Measurements from ENCODE around the gene POLR2L. TPM values are rescaled to one million over a fixed set of nuclear protein-coding genes. Genes with fewer than 3 reads are reported as not detected.

The POLR2L gene
- polyA plus RNA-seq, 1 donor = 87.5 TPM

DNA sequence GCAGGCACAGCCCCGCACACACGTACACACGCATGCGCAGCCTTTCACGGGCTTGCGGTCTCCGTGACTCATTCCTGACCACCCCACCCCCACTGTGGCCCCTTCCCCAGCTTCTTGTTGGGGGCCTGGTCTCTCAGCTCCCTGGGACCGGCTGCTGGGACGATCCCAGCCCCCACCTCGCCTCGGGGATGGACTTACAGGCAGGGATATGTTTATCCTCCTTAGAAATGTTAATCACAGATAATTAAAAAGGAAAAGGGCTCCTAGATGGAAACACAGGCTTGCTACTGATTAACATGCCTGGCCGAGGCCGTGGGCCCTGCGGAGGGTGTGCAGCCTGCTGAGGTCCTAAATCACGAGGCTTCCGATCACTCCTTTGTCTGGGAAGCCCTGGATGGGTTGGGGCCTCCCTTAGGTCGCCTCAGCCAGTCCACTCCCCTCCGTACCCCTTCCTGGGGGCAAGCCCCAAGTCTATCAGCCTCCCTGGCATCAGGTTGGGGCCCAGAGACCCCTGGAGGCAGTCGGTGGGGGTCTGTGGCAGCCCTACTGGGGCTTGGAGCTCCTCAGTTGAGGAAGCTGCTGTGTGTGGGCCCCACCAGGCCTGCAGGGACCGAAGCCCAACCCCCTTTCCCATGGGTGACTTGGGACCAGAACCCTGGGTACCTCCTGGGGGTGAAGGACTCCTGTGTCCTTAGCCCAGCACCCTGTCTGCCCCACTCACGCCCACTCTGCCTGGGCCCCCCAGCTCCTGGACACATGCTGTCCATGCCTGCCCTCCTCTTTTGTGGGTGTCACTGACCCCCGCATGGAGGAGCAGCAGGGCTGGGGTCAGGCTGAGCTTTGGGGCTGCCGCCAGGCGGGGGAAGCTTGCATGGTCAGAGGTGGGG lies 20.9 kb upstream of the POLR2L start:
- Histone ChIP-seq H3K4me3 (ENCODE audit: low read length) (peak overlapping the region; percentile 36), H3K9me3 (ENCODE audit: control insufficient read depth, low read depth, low read length) (peaks cover 4% of the 10 kb centered on the region), H3K27ac (ENCODE audit: low read length) (peak overlapping the region; percentile 63), H3K4me1 (ENCODE audit: control insufficient read depth, insufficient read depth, low read length) (peaks cover 39% of the 10 kb centered on the region), H3K36me3 (ENCODE audit: control insufficient read depth, insufficient read depth, low read length) (peaks cover 5% of the 10 kb centered on the region), H3K27me3 (ENCODE audit: control insufficient read depth, insufficient read depth, low read length) (no peaks in the 10 kb centered on the region)
- peak; percentile 65 to 83 for DNase-seq
- WGBS (ENCODE audit: insufficient coverage, low lambda C conversion rate) = no CpG with 5 or more reads among the region's 24 CpGs

DNA sequence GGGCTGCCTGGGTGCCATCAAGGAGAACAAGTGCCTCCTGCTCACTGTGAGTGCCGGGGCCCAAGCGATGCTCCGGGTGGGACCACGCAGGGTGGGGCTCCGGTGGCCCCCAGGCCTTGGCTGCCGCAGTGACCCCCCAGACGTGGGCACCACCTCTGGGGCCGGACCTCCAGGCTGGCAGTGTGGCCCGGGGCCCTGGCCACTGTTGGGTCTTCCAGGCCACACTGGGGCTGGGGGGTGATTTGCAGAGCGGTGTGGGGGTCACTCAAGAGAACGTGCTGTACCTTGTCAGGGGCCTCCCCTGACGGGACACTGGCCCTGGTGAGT lies 20.3 kb upstream of the POLR2L start:
- peaks cover 41% of the 10 kb centered on the region for H3K4me1 ChIP-seq (ENCODE audit: control insufficient read depth, insufficient read depth, low read length)
- H3K4me3 ChIP-seq (ENCODE audit: low read length) = peak overlapping the region; percentile 36
- H3K27ac ChIP-seq (ENCODE audit: low read length) = peak overlapping the region; percentile 63
- peaks cover 5% of the 10 kb centered on the region for H3K36me3 ChIP-seq (ENCODE audit: control insufficient read depth, insufficient read depth, low read length)
- H3K9me3 ChIP-seq (ENCODE audit: control insufficient read depth, low read depth, low read length) = peaks cover 4% of the 10 kb centered on the region
- H3K27me3 ChIP-seq (ENCODE audit: control insufficient read depth, insufficient read depth, low read length) = no peaks in the 10 kb centered on the region
- no CpG with 5 or more reads among the region's 12 CpGs for WGBS (ENCODE audit: insufficient coverage, low lambda C conversion rate)
- no peak for DNase-seq

DNA sequence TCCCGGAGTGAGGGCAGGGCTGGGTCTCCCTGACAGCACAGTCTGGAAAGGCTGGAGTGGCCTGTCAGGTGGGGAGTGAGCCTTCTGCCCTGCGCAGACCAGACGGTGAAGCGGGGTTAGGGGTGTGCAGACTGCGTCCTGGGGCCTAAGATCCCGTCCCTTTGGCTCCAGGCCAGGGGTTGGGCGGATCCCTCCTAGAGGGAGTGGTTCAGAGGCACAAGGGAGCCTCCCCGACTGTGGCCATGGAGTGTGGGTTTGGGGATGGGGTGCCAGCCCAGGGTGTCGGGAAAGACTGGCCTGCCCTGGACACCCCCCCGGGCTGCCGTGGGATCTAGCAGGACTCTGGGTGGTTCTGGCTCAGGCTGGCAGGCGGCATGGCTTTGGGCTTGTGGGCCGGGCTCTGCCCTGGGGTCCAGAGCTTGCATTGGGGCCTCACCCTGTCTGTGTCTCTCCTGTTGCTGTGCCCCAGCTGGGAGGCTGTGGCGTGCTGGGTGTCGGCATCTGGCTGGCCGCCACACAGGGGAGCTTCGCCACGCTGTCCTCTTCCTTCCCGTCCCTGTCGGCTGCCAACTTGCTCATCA lies 19.8 kb upstream of the POLR2L start:
- Histone ChIP-seq H3K36me3 (ENCODE audit: control insufficient read depth, insufficient read depth, low read length) (peaks cover 5% of the 10 kb centered on the region), H3K27ac (ENCODE audit: low read length) (peak overlapping the region; percentile 63), H3K4me1 (ENCODE audit: control insufficient read depth, insufficient read depth, low read length) (peaks cover 42% of the 10 kb centered on the region), H3K9me3 (ENCODE audit: control insufficient read depth, low read depth, low read length) (peaks cover 4% of the 10 kb centered on the region), H3K4me3 (ENCODE audit: low read length) (peak overlapping the region; percentile 36), H3K27me3 (ENCODE audit: control insufficient read depth, insufficient read depth, low read length) (no peaks in the 10 kb centered on the region)
- DNase-seq = peak in 1 of 2 donors; percentile 70
- WGBS (ENCODE audit: insufficient coverage, low lambda C conversion rate) = no CpG with 5 or more reads among the region's 20 CpGs

DNA sequence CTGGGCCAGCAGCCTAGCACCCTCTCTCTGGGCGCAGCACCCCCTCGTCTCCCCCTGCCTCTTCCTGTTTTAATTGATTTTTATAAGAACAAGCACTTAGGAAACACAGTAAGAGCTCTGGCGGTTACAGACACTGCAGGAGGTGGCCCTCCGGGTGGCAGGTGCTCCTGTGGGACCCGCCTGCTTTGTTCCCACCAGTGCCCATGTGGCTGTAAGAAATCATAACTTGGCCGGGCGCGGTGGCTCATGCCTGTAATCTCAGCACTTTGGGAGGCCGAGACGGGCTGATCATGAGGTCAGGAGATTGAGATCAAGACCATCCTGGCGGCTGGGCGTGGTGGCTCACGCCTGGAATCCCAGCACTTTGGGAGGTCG lies 18.8 kb upstream of the POLR2L start:
- DNase-seq = no peak
- no CpG with 5 or more reads among the region's 14 CpGs for WGBS (ENCODE audit: insufficient coverage, low lambda C conversion rate)

DNA sequence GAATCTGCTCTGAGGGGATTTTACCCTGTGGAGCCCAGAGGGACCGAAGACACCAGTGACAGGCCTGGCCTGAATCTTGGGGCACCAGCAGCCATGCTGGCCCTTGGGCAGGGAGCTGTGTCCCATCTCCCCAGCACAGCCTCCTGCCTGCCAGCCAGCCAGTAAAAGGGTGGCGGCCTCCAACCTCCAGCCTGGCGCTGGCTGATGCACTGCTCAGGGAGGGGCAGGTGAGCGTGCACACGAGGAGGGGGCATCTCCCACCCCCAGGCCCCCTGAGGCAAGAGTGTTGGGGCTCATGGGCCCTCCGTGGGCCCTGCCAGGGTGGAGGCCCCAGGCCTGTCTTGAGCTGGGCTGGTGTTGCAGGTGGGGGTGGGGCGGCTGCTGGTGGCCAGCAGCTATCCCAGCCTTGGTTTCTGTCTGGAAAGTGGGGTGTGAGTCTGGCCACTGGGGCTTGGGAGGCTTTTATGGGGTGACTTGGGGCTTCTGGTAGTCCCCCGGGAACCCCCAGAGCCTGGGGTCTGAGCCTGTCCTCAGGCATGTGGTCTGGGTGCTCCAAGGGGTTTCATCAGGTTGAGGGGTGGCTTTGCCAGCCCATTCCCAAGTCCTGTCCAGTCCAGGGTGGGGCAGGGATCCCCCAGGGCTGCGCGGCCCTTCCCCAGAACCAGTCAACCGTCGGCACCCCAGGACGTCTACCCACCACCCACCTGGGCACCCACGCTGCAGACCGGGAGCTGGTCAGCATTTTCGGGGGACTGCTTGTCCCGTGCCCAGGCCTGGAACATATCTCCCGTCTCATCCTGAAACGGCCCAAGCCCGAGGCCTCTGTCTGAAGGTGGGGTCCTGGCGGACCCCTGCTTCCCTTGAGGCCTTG lies 18.1 kb upstream of the POLR2L start:
- Histone ChIP-seq H3K27me3 (ENCODE audit: control insufficient read depth, insufficient read depth, low read length) (no peaks in the 10 kb centered on the region), H3K27ac (ENCODE audit: low read length) (no peak overlapping the region), H3K36me3 (ENCODE audit: control insufficient read depth, insufficient read depth, low read length) (no peaks in the 10 kb centered on the region), H3K4me3 (ENCODE audit: low read length) (no peak overlapping the region), H3K4me1 (ENCODE audit: control insufficient read depth, insufficient read depth, low read length) (peaks cover 42% of the 10 kb centered on the region), H3K9me3 (ENCODE audit: control insufficient read depth, low read depth, low read length) (peaks cover 2% of the 10 kb centered on the region)
- no peak for DNase-seq
- no CpG with 5 or more reads among the region's 21 CpGs for whole genome bisulfite sequencing (ENCODE audit: insufficient coverage, low lambda C conversion rate)

More for the DNA sequence above, 18.8 kb upstream of the POLR2L start:
- H3K36me3 ChIP-seq (ENCODE audit: control insufficient read depth, insufficient read depth, low read length) = peaks cover 3% of the 10 kb centered on the region
- no peak overlapping the region for H3K27ac ChIP-seq (ENCODE audit: low read length)
- H3K9me3 ChIP-seq (ENCODE audit: control insufficient read depth, low read depth, low read length) = peaks cover 4% of the 10 kb centered on the region
- peaks cover 42% of the 10 kb centered on the region for H3K4me1 ChIP-seq (ENCODE audit: control insufficient read depth, insufficient read depth, low read length)
- no peaks in the 10 kb centered on the region for H3K27me3 ChIP-seq (ENCODE audit: control insufficient read depth, insufficient read depth, low read length)
- H3K4me3 ChIP-seq (ENCODE audit: low read length) = no peak overlapping the region

DNA sequence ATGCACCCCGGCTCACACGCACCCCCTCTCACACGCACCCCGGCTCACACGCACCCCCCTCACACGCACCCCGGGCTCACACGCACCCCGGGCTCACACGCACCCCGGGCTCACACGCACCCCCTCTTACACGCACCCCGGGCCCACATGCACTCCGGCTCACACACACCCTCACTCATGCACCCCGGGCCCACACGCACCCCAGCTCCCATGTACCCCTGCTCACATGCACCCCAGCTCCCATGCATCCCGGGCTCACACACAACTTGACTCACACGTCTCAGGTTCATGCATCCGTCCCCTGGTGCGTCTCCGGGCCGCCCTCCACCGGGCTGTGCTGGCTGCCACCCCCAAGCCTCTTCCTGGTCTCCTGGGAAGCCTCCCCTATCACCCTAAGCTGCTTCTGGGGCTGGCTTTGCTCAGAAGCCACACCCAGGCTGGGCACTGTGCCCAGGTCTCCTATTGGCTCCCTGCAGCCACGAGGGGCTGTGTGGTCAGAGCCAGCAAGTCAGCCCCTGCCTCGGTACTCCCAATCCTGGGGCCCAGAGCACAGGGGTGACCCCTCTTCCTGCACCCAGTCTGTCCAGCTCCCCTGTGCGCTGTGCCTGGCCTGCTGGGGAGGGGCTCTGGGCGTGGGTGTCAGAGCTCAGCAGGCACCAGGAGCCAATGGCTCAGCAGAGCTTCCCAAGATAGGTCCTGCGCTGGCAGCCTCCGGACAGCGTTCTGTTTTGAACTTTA lies 17.2 kb upstream of the POLR2L start:
- peak; percentile 76 to 77 for DNase-seq
- no peaks in the 10 kb centered on the region for H3K9me3 ChIP-seq (ENCODE audit: control insufficient read depth, low read depth, low read length)
- H3K27ac ChIP-seq (ENCODE audit: low read length) = no peak overlapping the region
- H3K4me3 ChIP-seq (ENCODE audit: low read length) = peak overlapping the region; percentile 18
- no peaks in the 10 kb centered on the region for H3K27me3 ChIP-seq (ENCODE audit: control insufficient read depth, insufficient read depth, low read length)
- no CpG with 5 or more reads among the region's 31 CpGs for WGBS (ENCODE audit: insufficient coverage, low lambda C conversion rate)
- peaks cover 42% of the 10 kb centered on the region for H3K4me1 ChIP-seq (ENCODE audit: control insufficient read depth, insufficient read depth, low read length)
- H3K36me3 ChIP-seq (ENCODE audit: control insufficient read depth, insufficient read depth, low read length) = no peaks in the 10 kb centered on the region

DNA sequence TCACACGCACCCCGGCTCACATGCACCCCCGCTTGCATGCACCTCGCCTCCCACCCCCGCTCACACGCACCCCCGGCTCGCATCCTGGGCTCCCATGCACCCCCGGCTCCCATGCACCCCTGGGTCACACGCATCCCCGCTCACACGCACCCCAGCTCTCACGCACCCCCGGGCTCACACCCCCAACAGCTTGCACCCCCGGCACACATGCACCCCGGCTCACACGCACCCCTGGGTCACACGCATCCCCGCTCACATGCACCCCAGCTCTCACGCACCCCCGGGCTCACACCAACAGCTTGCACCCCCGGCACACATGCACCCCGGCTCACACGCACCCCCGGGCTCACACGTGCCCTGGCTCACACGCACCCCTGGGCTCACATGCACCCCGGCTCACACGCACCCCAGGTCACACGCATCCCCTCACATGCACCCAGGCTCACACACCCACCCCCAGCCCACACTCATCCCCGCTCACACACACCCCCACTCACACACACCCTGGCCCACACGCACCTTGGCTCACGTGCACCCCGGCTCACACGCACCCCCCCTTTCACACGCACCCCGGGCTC lies 16.5 kb upstream of the POLR2L start:
- Histone ChIP-seq H3K27me3 (ENCODE audit: control insufficient read depth, insufficient read depth, low read length) (no peaks in the 10 kb centered on the region), H3K36me3 (ENCODE audit: control insufficient read depth, insufficient read depth, low read length) (no peaks in the 10 kb centered on the region), H3K4me1 (ENCODE audit: control insufficient read depth, insufficient read depth, low read length) (peaks cover 38% of the 10 kb centered on the region), H3K9me3 (ENCODE audit: control insufficient read depth, low read depth, low read length) (no peaks in the 10 kb centered on the region), H3K27ac (ENCODE audit: low read length) (no peak overlapping the region), H3K4me3 (ENCODE audit: low read length) (no peak overlapping the region)
- DNase-seq = no peak
- WGBS (ENCODE audit: insufficient coverage, low lambda C conversion rate) = no CpG with 5 or more reads among the region's 37 CpGs

DNA sequence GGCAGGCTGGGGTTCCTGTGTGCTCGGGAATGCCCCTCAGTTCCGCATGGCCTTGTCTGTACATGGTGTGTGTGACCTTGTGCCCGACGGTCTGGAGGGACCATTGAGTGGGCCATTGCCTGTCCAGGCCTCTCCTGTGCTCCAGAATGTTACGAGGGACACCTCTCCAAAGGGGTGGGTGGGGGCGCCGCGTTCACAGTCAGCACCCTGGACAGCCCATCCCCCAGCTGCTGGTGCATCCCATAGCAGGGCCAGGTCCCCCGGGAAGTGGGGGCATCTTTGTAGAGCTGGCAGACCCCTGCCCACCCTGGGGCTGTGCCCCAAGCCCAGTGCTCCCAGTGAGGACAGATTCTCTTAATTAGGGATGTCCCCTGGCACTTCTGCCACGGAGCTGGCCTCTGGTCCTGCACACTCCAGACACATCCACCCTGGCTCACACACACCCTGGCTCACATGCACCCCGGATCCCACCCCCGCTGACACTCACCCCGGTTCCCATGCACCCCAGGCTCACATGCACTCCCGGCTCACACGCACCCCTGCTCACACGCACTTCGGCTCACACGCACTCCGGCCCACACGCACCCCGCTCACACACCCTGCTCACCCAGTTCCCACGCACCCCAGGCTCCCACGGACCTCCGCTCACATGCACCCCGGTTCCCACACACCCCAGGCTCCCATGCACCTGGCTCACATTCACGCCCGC lies 15.9 kb upstream of the POLR2L start:
- peaks cover 32% of the 10 kb centered on the region for H3K4me1 ChIP-seq (ENCODE audit: control insufficient read depth, insufficient read depth, low read length)
- 100% methylated on average over 1 of the region's 27 CpGs for WGBS (ENCODE audit: insufficient coverage, low lambda C conversion rate)
- no peaks in the 10 kb centered on the region for H3K9me3 ChIP-seq (ENCODE audit: control insufficient read depth, low read depth, low read length)
- H3K36me3 ChIP-seq (ENCODE audit: control insufficient read depth, insufficient read depth, low read length) = no peaks in the 10 kb centered on the region
- no peak overlapping the region for H3K27ac ChIP-seq (ENCODE audit: low read length)
- no peak for DNase-seq
- H3K27me3 ChIP-seq (ENCODE audit: control insufficient read depth, insufficient read depth, low read length) = no peaks in the 10 kb centered on the region
- no peak overlapping the region for H3K4me3 ChIP-seq (ENCODE audit: low read length)

DNA sequence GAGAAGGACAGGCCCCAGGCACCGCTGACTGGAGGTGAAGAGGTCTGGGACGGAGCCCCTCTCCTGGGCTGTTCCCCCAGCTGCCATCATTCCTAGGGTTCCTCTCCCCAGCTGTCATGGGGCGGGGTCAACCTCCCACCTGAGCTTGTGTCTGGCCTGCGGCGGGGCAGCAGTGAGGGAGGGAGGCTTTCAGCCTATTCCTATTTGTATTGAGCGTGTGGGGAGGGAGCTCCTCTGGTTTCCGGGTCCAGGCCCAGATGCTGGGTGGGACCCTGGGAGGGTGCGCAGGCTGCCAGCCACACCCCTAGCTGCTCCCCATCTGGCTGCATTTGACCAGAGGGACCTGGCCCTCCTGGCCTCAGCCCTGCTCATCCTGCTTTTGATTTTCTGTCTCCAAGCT lies 14.1 kb upstream of the POLR2L start:
- WGBS (ENCODE audit: insufficient coverage, low lambda C conversion rate) = no CpG with 5 or more reads among the region's 8 CpGs
- Histone ChIP-seq H3K27me3 (ENCODE audit: control insufficient read depth, insufficient read depth, low read length) (peaks cover 7% of the 10 kb centered on the region), H3K4me3 (ENCODE audit: low read length) (no peak overlapping the region), H3K9me3 (ENCODE audit: control insufficient read depth, low read depth, low read length) (no peaks in the 10 kb centered on the region), H3K36me3 (ENCODE audit: control insufficient read depth, insufficient read depth, low read length) (no peaks in the 10 kb centered on the region), H3K4me1 (ENCODE audit: control insufficient read depth, insufficient read depth, low read length) (peaks cover 17% of the 10 kb centered on the region), H3K27ac (ENCODE audit: low read length) (no peak overlapping the region)
- no peak for DNase-seq

Measured in large intestine (tissue), 3 donors.